K562 (cell line): ENCODE measurements around the gene NMRK2. TPM values are rescaled to one million over a fixed set of nuclear protein-coding genes. Genes with fewer than 3 reads are reported as not detected.

ENCODE experiments used
- ATF2 ChIP-seq: sonication (generic); formaldehyde crosslinking; IDR thresholded peaks from 2 replicates; pipeline ENCODE4 v1.8.1; 2022; ENCODE audit warnings: missing genetic modification reagents
- ATF3 ChIP-seq, 2 experiments: fragments of 450-650 bp in 1 of 2; sonication (generic) in 1 of 2; formaldehyde crosslinking in 1 of 2; IDR thresholded peaks in 1 of 2; conservative IDR thresholded peaks in 1 of 2; 2 replicates each; pipeline versions ENCODE4 v1.6.1 to v1.8.1; 2016 to 2023; ENCODE audit warnings: mild to moderate bottlenecking in 2 of 2, moderate library complexity in 2 of 2, inconsistent platforms in 1 of 2, missing genetic modification reagents in 1 of 2
- E2F3 ChIP-seq: fragments of 250-450 bp; sonication (Bioruptor Pico); IDR thresholded peaks from 2 replicates; pipeline ENCODE4 v1.4.0; 2020; ENCODE audit warnings: mild to moderate bottlenecking
- JUND ChIP-seq, 2 experiments: IDR thresholded peaks; 2 replicates in 1 of 2; 3 replicates in 1 of 2; pipeline ENCODE4 v1.6.1; 2011; ENCODE audit warnings: borderline replicate concordance in 2 of 2, low read depth in 2 of 2, low read length in 2 of 2, improper control_type of control experiment in 1 of 2, missing biosample characterization in 1 of 2, missing genetic modification characterization in 1 of 2, missing genetic modification reagents in 1 of 2
- KAT8 ChIP-seq: fragments of 450-650 bp; IDR thresholded peaks from 2 replicates; pipeline ENCODE4 v1.6.1; 2016; ENCODE audit warnings: low read depth, mild to moderate bottlenecking
- KDM1A ChIP-seq, 2 experiments: fragments of 450-650 bp; IDR thresholded peaks; 2 replicates each; pipeline ENCODE4 v1.6.1; 2016; ENCODE audit warnings: mild to moderate bottlenecking in 2 of 2
- NRF1 ChIP-seq, 2 experiments: fragments of 450-650 bp; IDR thresholded peaks in 1 of 2; conservative IDR thresholded peaks in 1 of 2; 2 replicates each; pipeline ENCODE4 v1.6.1; 2014; ENCODE audit warnings: mild to moderate bottlenecking in 2 of 2
- PHTF2 ChIP-seq: fragments of 250-450 bp; sonication (Bioruptor Pico); IDR thresholded peaks from 2 replicates; pipeline ENCODE4 v1.5.0; 2021; ENCODE audit warnings: mild to moderate bottlenecking
- RBM39 ChIP-seq: fragments of 200-400 bp; formaldehyde crosslinking; optimal IDR thresholded peaks from 2 replicates; pipeline ENCODE3; 2018; ENCODE audit warnings: low read depth, low read length
- SMAD4 ChIP-seq: fragments of 250-450 bp; sonication (Bioruptor Pico); conservative IDR thresholded peaks from 2 replicates; pipeline ENCODE4 v1.8.0; 2021; ENCODE audit warnings: inconsistent platforms, mild to moderate bottlenecking, moderate library complexity
- STAT5B ChIP-seq: fragments of 250-450 bp; sonication (Bioruptor Pico); IDR thresholded peaks from 2 replicates; pipeline ENCODE4 v1.8.0; 2021; ENCODE audit warnings: mild to moderate bottlenecking, inconsistent platforms
- ZNF12 ChIP-seq: sonication (generic); formaldehyde crosslinking; IDR thresholded peaks from 2 replicates; pipeline ENCODE4 v1.4.0; 2020; ENCODE audit warnings: mild to moderate bottlenecking, missing genetic modification reagents
- ZZZ3 ChIP-seq: fragments of 450-650 bp; IDR thresholded peaks from 2 replicates; pipeline ENCODE4 v1.6.1; 2016; ENCODE audit warnings: antibody characterized with exemption, mild to moderate bottlenecking, moderate library complexity
- polyA plus RNA-seq, 8 experiments: library from polyadenylated mRNA; depleted of rRNA in 4 of 8; stranded (reverse) in 5 of 8; unstranded in 3 of 8; fragments of >200 nt; fragmentation: Nextera tagmentation in 2 of 8; fragmentation: Illumina TruSeq in 1 of 8; extraction: Ambion mirVana in 2 of 8; extraction: Trizol in 1 of 8; gene quantifications; 2 replicates each; pipeline versions ENCODE4 v1.2.1 to v1.2.3, GENCODE V29; 2011 to 2014; ENCODE audit warnings: inconsistent platforms in 1 of 8, missing spikeins in 1 of 8
- total RNA-seq, 7 experiments: library from RNA; depleted of rRNA in 6 of 7; stranded (reverse); fragments of >200 nt in 6 of 7; fragmentation: Illumina TruSeq in 2 of 7; extraction: Trizol in 2 of 7; gene quantifications; 2 replicates each; pipeline versions ENCODE4 v1.2.1 to v1.2.3, GENCODE V29; 2011 to 2021; ENCODE audit warnings: low replicate concordance in 1 of 7

Gene NMRK2
- total and polyA plus RNA-seq, 9 of the 15 experiments (the other 6 are each of a cell fraction or from before 2014, with no cell fraction given), result not detected

- TF ChIP-seq ZNF12 (CRISPR knock-in tag) (no peak), ATF3 (IDR thresholded peaks at IDR 0.05) (peak; percentile 90), ATF3 (CRISPR knock-in tag; conservative IDR thresholded peaks at IDR 0.05) (no peak), STAT5B (CRISPR knock-in tag) (no peak), NRF1 (conservative IDR thresholded peaks at IDR 0.05 in 1 of 2, IDR thresholded peaks at IDR 0.05 in 1 of 2) (no peak), KAT8 (no peak), RBM39 (no peak), E2F3 (CRISPR knock-in tag) (no peak), JUND (IDR thresholded peaks at IDR 0.05; ENCODE audit: borderline replicate concordance, low read depth, low read length) (peak; percentile 94), JUND (tag; IDR thresholded peaks at IDR 0.05; ENCODE audit: borderline replicate concordance, low read depth, low read length) (peak; percentile 92; the same call in 2 of the 3 replicates), ATF2 (CRISPR knock-in tag) (peak; percentile 35; the same call in 1 of the 2 replicates), ZZZ3 (no peak), KDM1A (IDR thresholded peaks at IDR 0.05) (no peak), SMAD4 (0 out of 2 replicates have a peak, but pooled peaks have one; percentile 13), PHTF2 (CRISPR knock-in tag) (no peak)
Observed at GRCh38 chr19:3968556-3969434, 35.9 kb downstream of the NMRK2 start (continued).
